ENCODE data around the gene CDT1.

- TF ChIP-seq POLR2AphosphoS5 (IDR thresholded peaks at IDR 0.05; ENCODE audit: low read depth) (no peak), CTCF (conservative IDR thresholded peaks at IDR 0.05; ENCODE audit: low read depth in 2 of 2) (no peak)
Observed at GRCh38 chr16:88772871-88773811, 30.4 kb upstream of the CDT1 start.
